ENCODE data around the gene INF2. TPM values are rescaled to one million over a fixed set of nuclear protein-coding genes. Genes with fewer than 3 reads are reported as not detected.
A peak's percentile ranks its signal among the peaks of the same experiment; 100 is the strongest.
"Not testable (repeated sequence)": the region's sequence is repeated elsewhere in the genome, so short reads cannot be mapped to it uniquely, and the experiment has no call there.

The INF2 gene
- polyA plus RNA-seq, 5 donors, result 35.6 to 73.2 (median 52.3) TPM

GRCh38 chr14:104749111-104749649, 59.8 kb downstream of the INF2 start:
- DNase-seq, result no peak

- no peak for DNase-seq
Measured at GRCh38 chr14:104750056-104750752, 60.8 kb downstream of the INF2 start.

- DNase-seq, result not testable (repeated sequence)
Measured at GRCh38 chr14:104750753-104751057, 61.3 kb downstream of the INF2 start.

- no peak for DNase-seq
Measured at GRCh38 chr14:104751539-104752422, 62.4 kb downstream of the INF2 start.

- no peak for DNase-seq
Measured at GRCh38 chr14:104752423-104752734, 63.0 kb downstream of the INF2 start.

GRCh38 chr14:104752735-104753527, 63.5 kb downstream of the INF2 start, which contains the start of gene SIVA1:
Gene SIVA1, plus strand, starts transcription at chr14:104753147. Its CDS starts 55 bp downstream, at chr14:104753202.
- DNase-seq, result peak; percentile 100

- DNase-seq, result no peak
Measured at GRCh38 chr14:104753528-104754212, 64.3 kb downstream of the INF2 start.

- DNase-seq, result no peak
Measured at GRCh38 chr14:104754213-104754851, 64.9 kb downstream of the INF2 start.

- no peak for DNase-seq
Measured at GRCh38 chr14:104755621-104756020, 66.2 kb downstream of the INF2 start.

GRCh38 chr14:104756477-104757237, 67.2 kb downstream of the INF2 start:
- no peak for DNase-seq

- no peak for DNase-seq
Measured at GRCh38 chr14:104757238-104757585, 67.8 kb downstream of the INF2 start.

GRCh38 chr14:104757681-104758392, 68.4 kb downstream of the INF2 start:
- DNase-seq, result no peak

- no peak for DNase-seq
Measured at GRCh38 chr14:104758981-104759969, 69.9 kb downstream of the INF2 start.

GRCh38 chr14:104765517-104765916, 76.1 kb downstream of the INF2 start:
- DNase-seq, result no peak

GRCh38 chr14:104766256-104766862, 76.9 kb downstream of the INF2 start:
- no peak for DNase-seq

- DNase-seq, result no peak
Measured at GRCh38 chr14:104766863-104767633, 77.6 kb downstream of the INF2 start.

- no peak for DNase-seq
Measured at GRCh38 chr14:104767634-104767918, 78.2 kb downstream of the INF2 start.

All from right lung (tissue), 5 donors.